GM12801 (cell line): ENCODE results near the gene LNP1.

ENCODE experiments used
- TF ChIP-seq, protein P1 (sequence below): IDR thresholded peaks from one replicate; pipeline ENCODE4 v1.5.1; 2011; ENCODE audit warnings: control low read depth; ENCODE audit not compliant: insufficient read length; ENCODE audit errors: extremely low read depth

LNP1 gene, protein sequence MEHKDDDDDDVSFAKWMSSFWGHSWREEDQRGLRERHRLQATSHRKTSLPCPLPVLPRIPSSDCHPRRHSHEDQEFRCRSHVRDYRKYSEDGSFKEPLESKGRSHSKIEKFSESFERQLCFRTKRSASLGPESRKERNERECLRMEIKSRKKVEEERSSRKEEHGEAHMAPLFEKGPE

DNA sequence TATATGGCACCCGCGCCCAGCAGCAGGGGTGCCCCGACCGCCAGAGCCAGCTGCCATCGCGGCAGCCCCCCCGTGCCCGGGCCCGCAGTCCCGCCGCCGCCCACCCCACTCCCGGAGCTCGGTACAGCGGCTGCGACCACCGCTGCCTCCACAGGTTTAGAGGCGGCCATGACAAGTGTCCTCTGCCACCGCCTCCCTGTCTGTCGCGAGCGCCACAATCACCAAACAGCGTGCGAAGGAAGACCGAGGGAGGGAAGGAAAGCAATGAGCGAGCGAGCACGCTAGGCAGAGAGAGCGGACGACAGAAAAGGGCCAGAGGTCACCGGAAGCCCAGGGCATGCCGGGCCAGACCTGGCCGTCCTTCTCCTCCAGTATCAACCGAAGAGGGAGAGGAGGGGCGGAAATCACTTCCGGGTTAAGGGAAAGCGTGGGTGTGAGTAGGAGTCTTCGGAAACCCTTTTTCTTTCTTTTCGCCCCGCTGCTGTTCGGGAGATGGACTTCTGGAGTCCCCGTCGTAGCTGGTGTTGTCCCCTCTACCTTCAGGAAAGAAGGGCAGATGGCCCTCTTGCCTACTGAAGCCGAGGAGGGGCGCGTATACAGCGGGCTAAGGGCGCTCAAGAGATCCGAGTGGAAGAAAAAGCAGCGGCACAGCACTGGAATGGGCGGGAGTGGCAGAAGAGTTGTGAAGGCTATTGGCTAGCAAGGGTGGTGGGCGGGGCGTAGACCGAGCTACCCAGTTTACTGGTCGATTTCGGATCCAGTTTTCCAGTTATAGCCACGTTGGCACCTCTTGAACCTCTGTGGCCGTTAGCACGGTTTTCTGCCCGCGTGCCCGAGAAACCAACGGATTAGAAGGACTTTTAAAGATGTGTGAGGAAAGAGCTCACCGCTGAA is at the start of gene LNP1, which contains the start of gene TOMM70:
Gene LNP1, plus strand, starts transcription at position 760 of the 894 bp plus-strand sequence. CDS start 28,191 bp downstream, outside the sequence.
Gene TOMM70, minus strand, starts transcription at position 310 of the 894 bp plus-strand sequence. Its CDS starts 140 bp downstream, at position 170.
- TF ChIP-seq, protein P1, sequence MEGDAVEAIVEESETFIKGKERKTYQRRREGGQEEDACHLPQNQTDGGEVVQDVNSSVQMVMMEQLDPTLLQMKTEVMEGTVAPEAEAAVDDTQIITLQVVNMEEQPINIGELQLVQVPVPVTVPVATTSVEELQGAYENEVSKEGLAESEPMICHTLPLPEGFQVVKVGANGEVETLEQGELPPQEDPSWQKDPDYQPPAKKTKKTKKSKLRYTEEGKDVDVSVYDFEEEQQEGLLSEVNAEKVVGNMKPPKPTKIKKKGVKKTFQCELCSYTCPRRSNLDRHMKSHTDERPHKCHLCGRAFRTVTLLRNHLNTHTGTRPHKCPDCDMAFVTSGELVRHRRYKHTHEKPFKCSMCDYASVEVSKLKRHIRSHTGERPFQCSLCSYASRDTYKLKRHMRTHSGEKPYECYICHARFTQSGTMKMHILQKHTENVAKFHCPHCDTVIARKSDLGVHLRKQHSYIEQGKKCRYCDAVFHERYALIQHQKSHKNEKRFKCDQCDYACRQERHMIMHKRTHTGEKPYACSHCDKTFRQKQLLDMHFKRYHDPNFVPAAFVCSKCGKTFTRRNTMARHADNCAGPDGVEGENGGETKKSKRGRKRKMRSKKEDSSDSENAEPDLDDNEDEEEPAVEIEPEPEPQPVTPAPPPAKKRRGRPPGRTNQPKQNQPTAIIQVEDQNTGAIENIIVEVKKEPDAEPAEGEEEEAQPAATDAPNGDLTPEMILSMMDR: no peak

DNA sequence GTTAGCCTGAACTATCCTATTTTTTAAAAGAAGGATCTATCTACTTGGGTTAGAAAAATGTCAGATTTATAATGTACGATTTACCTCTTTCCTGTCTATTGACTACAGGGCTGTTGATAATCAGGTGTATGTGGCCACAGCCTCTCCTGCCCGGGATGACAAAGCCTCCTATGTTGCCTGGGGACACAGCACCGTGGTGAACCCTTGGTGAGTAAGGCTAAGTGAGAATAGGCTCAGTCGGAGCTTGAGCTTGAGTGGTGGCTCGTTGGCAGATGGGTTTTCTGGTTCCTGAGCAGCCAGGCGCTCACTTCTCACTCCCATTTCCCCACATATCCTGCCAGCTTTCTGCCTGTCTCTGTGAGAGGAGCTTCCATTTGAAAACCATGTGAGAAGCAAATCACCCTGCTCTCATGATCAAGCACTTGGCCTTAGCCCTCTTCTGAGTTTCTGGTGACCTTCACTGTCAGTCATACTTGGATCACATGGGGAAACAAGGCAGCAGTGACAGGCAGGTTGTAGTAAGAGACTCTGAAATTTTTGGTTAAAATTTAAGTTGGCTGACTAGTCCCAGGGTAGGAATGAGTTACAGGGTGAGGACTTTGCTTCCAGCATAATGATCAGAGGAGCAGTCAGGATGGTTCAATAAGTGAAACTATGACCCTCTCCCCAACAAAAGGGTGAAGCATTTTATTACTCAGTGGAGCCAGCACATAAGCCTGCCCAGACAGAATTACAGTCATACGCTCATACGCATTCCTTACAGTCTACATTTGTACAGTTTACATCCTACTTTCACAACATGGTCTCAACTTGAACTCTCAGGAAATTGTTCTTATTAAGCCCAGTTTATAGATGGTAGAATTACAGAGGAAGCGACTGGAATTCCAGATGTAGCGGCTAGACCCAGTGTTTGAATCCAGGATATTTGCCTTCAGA is 48.8 kb upstream of the LNP1 start:
- TF ChIP-seq, protein P1: no peak

DNA sequence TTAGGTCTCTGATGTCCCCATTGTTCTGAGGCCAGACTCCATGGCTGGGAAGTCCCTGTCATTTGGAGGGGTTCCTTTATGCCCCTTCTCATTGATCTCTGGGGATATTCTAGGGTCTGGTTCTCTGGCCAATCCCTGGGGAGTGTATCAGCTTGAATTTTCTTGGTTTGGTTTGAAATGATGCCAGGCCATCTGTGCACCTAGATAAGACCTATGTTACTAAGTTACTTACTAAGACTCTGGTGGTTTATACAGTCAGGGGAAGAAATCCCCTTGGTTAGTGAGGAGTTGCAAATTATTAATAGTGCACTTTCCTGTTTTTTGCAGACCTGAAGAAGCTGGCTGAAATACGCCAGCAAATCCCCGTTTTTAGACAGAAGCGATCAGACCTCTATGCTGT is 46.5 kb upstream of the LNP1 start:
- TF ChIP-seq, protein P1: no peak

DNA sequence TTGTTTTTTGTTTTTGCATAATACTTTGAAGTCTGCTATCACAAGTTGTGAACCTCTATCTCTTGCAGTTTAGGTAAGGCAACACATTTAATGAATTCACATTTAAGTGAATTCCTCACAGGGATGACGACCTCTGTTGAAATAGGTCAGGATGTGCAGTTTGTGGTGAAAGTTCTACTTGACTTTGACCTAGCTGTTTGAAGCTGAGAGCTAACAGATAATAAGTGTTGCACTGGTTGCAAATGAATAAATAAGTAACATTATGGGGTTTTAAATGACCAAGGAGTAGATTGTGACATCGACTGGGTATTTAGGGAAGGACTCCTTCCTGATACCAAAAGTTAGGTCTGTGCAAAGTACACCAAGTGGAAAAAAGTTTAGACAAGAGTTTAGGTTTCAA is 42.9 kb upstream of the LNP1 start:
- TF ChIP-seq, protein P1: no peak

DNA sequence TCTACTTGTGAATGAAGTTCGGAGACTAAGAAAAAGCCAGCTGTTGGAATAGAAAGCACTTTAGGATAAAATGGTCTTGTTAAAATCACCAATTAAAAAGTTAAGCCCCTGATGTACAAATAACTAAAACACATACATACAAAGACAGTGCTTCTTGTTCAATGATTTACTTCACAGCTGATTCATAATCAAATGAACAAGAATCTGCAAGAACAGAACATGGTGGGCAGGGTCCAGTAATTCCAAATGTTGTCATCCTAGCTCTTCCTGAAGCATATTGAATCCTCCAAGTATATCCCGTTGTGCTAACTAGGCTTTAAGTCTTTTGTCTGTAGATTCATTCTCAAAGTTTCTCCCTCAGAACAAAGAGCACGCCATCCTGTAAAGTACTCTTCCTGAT is 42.3 kb upstream of the LNP1 start:
- TF ChIP-seq, protein P1: no peak

DNA sequence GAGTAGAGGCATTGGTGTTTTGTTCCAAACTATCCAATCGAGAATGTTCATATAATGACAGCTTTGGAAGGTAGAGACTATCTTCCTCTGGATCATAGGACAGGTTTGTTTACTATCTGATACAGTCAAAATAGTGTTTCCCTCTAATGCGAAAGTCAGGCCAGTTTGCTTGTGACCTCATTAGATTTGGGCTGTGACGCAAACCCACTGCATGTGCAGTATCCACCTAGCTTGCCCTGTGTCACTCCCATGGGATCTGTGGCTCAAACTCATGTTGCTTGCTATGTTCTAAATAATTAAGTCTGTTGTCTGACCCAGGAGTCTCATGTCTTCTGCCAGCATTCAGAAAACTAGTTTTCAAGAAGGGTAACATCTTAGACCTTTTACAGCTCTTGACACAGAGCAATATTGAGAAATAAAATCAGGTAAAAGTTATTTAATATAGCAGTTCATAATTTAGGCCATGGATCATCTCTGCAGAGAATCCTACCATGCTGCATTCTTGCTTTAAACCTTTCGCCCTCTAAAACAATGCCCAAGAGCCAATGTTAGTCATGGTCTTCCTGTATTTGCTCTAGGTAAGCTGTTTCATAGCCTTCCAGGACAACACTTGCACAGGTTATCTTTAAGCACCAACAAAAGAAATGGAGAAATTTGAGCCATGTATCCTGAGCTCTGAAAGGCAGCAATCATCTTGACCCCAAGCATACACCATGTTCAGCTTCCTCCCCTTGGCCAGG is 40.4 kb upstream of the LNP1 start:
- TF ChIP-seq, protein P1: no peak
